ENCODE results near the gene SCUBE2.
"Not testable (repeated sequence)": the region's sequence is repeated elsewhere in the genome, so short reads cannot be mapped to it uniquely, and the experiment has no call there.

The SCUBE2 gene

DNA sequence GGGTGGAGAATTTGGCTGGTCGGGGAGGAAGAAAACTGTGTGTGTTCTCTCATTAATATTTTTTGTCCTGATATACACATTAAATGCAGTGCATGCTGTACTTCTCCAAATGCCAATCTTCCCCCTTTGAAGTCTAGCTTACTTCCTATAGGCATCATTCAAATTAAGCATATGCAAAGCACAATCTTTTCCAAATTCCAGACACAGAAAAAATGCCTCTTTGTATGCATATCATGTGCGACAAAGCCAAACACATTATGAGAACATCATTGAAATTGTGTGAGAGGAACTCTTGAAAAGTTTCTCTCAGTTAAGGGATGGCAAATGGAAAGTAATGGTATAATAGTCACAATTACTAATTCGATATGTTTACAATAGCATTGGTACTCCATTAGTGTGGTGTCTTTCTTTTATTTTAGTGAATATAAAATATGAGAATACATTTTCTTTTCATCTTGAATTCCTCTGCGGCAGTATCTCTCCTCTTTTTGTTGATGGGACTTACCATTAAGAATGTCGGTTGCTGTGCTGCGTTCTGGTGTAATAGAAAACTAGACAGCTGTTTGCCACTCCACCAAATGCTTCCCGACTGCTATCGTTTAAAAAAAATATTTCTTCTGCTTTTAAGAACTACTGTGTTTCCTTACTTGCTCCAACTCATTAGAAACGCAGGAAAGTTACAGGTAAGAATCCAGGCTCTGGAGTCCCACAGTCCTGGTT is 68.3 kb downstream of the SCUBE2 start:
- DNase-seq: no peak
- intact Hi-C loops (cut with DNase I): no loop called here

GRCh38 chr11:9020916-9021315 is 70.5 kb downstream of the SCUBE2 start:
- intact Hi-C loops (cut with DNase I): no loop called here
- DNase-seq: no peak

GRCh38 chr11:9019861-9020260 is 71.5 kb downstream of the SCUBE2 start:
- intact Hi-C loops (cut with DNase I): loop anchor here (10.0 kb wide), 1 partner anchor 115 kb away; no protein-coding TSS in a partner anchor
- no peak for DNase-seq

- DNase-seq: peak in 23 of 42 donors; percentile 21 to 68 (median 37)
These were observed 73.6 kb downstream of the SCUBE2 start for GRCh38 chr11:9017773-9018172.

GRCh38 chr11:9016916-9017642 is 74.3 kb downstream of the SCUBE2 start:
- intact Hi-C loops (cut with DNase I): loop anchor here (10.0 kb wide), 1 partner anchor 118 kb away; no protein-coding TSS in a partner anchor
- DNase-seq: peak in 11 of 42 donors; percentile 17 to 57 (median 34)

More at GRCh38 chr11:9017773-9018172, 73.6 kb downstream of the SCUBE2 start:
- intact Hi-C loops (cut with DNase I): loop anchor here (10.0 kb wide), 1 partner anchor 117 kb away; no protein-coding TSS in a partner anchor

GRCh38 chr11:9015677-9016076 is 75.7 kb downstream of the SCUBE2 start:
- intact Hi-C loops (cut with DNase I): loop anchor here (10.0 kb wide), 1 partner anchor 119 kb away; no protein-coding TSS in a partner anchor
- DNase-seq: peak; percentile 17 to 86 (median 66)

DNA sequence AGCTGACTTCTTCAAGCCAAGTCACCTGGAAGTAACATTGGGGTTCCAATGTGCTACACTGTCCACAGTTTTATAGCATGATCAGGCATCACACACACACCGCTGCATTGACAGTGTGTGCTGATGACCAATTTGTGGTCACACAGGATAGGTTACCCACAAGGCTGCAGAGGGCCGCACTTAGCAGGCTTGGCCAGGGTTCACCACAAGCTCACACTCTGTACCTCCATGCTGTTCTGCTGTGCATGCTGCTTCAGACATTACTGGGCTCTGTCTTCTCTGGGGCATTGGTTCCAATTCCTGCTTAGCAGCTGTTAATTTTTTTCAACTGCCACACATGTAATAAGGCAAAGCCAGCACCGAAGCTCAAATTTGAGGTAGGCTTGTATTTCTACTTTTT is 76.6 kb downstream of the SCUBE2 start:
- intact Hi-C loops (cut with DNase I): loop anchor here (10.0 kb wide), 1 partner anchor 120 kb away; no protein-coding TSS in a partner anchor
- DNase-seq: no peak

DNA sequence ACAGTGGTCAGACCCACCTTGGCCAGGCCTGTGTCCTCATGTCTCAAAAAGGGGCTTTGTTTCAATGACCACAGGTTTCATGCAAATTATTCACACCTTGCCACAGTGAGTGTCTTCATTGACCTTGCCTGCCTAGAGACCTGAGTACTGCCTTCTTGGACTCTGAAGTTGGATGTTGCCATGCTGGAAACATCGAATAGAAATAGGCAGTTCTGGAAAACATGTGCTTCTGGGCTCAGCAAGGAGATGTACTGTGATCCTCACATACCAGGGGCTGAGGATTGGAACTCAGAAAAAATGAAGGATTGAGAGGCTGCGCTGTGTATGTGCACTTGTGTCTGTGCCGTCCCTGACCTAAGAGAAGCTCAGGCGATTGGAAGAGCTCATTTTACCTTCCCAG is 78.0 kb downstream of the SCUBE2 start:
- DNase-seq: no peak
- intact Hi-C loops (cut with DNase I): loop anchor here (10.0 kb wide), 1 partner anchor 121 kb away; no protein-coding TSS in a partner anchor

DNA sequence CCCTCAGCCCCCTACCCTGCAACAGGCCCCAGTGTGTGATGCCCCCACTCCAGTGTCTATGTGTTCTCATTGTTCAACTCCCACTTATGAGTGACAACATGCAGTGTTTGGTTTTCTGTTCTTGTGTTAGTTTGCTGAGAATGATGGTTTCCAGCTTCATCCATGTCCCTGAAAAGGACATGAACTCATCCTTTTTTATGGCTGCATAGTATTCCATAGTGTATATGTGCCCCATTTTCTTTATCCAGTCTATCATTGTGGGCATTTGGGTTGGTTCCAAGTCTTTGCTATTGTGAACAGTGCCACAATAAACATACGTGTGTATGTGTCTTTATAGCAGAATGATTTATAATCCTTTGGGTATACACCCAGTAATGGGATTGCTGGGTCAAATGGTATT is 81.9 kb downstream of the SCUBE2 start:
- intact Hi-C loops (cut with DNase I); DNase-seq: not testable (repeated sequence)

DNA sequence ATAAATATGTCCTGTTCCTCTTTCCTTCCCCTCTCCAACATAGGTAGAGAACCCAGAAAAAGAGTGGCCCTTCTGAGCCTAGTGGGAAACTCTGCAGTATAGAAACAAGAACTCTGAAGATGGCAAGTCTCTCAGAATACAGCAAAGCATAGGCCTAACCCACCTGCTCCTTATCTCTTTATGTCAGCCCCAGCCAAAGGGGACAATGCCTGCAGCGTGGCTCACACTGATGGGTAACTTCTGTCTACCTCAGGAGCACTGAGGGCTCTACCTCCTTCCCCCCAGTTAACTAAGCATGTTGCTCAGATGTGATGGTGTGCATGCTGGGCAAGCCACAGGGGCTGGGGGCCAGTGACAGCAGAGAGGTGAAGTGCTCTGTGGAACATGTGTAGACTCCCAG is 82.7 kb downstream of the SCUBE2 start:
- intact Hi-C loops (cut with DNase I): no loop called here

DNA sequence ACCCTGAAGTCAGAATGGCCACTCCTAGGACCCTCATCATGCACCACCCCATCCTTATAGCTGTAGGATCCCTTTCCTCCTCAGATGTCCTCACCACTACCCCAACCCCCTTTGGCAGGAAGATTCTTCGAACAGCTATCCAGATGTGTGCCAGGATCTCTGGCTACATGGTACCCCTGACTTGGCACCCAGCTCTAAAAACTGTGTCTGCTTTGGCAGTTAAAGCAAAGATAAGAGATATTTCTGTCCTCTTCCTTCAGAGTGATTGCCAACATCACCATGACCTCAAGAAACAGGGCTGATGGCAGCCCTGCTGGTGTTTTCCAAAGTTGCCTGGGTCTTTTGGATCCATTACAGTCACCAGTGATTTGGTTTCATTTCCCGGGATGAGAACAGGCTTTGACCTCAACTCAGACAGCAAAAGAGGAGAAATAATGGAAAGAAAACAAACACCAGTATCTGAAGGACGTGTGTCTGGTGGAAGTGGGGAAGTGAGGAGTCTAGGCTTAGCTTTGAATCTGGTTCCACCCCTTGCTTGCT is 83.3 kb downstream of the SCUBE2 start:
- intact Hi-C loops (cut with DNase I): no loop called here
- DNase-seq: no peak

More for the DNA sequence above, 82.7 kb downstream of the SCUBE2 start:
- DNase-seq: no peak

- intact Hi-C loops (cut with DNase I): no loop called here
- DNase-seq: no peak
These were observed 86.3 kb downstream of the SCUBE2 start for GRCh38 chr11:9005087-9005486.

DNA sequence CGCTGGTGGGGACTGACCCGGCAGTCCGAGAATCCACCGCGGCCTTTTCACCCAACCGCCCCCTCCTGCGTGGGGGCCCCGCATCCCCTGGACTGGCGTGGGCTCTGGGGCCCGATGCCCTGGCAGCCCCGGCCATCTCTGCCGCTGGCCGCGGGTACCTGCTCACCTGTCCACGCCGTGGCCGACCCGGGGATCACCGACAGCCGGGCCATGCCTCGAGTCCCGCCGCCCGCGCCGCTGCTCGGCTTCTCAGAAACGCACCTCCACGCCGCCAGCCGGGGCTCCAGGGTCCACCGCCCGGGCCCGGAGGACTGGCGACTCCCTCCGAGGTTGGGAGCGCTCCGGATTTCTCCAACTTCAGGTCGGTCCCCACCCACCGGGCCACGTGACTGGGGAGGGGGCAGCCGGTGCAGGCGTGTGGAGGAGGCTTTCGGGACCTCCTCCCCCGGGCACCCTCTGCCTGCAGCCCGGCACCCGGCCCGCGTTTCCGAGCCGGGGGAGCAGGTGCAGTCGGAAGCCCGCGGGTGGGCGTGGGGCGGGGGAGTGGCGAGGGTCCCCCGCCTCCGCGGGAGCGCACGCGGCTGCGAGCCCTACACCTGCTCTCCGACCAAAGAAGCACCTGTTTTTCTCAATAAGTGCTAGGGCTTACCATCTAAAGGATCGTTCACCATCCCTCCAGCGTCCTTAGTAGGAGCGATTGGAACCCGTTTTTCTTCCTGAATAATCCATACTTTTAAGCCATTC is 87.0 kb downstream of the SCUBE2 start:
- peak in 19 of 42 donors; percentile 9 to 54 (median 23) for DNase-seq
- intact Hi-C loops (cut with DNase I): no loop called here

DNA sequence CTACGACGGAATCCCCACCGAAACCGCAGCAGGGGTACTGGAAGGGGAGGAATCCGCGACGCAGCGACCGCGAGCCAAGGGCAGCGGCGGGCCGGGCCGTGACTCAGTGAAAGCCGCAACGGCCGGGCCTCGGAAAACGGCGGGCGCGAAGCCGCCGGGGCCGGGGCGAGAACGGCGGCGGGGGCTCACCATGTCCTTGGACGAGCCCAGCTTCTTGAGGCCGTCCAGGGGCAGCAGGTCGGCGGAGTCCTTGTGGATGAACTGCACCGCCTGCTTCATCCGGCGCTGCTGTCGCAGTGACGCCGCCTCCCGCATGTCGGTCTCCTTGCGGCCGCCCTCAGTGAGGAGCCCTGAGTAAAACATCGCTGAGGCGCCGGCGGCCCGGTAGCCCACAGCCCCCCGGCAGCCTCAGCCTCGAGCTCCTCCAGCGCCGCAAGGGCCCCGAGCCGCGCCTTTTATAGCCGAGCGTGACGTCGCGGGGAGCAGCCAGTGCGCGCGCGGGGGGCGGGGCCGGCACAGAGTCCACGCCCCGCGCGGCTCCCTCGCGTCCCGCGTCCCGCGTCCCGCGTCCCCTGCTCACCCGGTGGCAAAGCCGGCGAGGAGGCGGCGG is 87.7 kb downstream of the SCUBE2 start, which contains the start of gene NRIP3:
Gene NRIP3, minus strand, starts transcription at position 429 of the 610 bp plus-strand sequence. Its CDS starts 66 bp downstream, at position 363.
- intact Hi-C loops (cut with DNase I): no loop called here
- DNase-seq: peak in 41 of 42 donors; percentile 53 to 89 (median 78)

GRCh38 chr11:9002920-9003572 is 88.4 kb downstream of the SCUBE2 start:
- DNase-seq: peak in 4 of 42 donors; percentile 9 to 31 (median 22)
- intact Hi-C loops (cut with DNase I): no loop called here

DNA sequence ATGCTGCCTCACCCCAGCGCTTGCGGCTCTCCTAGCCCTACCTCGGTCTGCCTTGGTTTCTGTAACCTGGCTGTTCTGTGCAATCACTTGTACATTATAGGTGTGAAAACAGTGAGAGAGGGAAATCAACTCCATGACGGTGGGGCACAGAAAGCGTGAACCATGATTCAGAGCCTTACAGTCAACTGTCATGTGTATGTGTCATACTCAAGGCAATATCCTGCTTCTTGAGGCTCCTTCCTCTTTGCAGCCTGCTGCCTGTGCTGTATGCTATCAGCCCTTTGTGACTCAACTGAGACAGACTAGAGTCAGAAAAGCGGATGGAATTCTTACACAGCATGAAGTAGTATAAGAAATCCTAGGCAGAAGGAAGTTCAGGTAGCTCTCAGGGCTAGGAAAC is 89.7 kb downstream of the SCUBE2 start:
- intact Hi-C loops (cut with DNase I): no loop called here

GRCh38 chr11:8998017-8998416 is 93.4 kb downstream of the SCUBE2 start:
- DNase-seq: no peak
- intact Hi-C loops (cut with DNase I): no loop called here

More for the DNA sequence above, 89.7 kb downstream of the SCUBE2 start:
- DNase-seq: peak in 5 of 42 donors; percentile 20 to 51 (median 22)

- intact Hi-C loops (cut with DNase I): no loop called here
- DNase-seq: no peak
These were observed 93.9 kb downstream of the SCUBE2 start for GRCh38 chr11:8997451-8997850.
